Osteocyte (in vitro differentiated cells): ENCODE measurements around the gene RACK1. TPM values are rescaled to one million over a fixed set of nuclear protein-coding genes. Genes with fewer than 3 reads are reported as not detected.
A peak's percentile ranks its signal among the peaks of the same experiment; 100 is the strongest.

ENCODE experiments used
- DNase-seq: peaks from one replicate; pipeline ENCODE4 v3.0.0; 2021; ENCODE audit warnings: mixed read lengths; ENCODE audit not compliant: unreplicated experiment; ENCODE audit errors: extremely low spot score
- H3K27ac Mint-ChIP-seq: one replicate; pipeline ENCODE4 v1.8.0; 2021; ENCODE audit warnings: mild to moderate bottlenecking, mixed read lengths; ENCODE audit not compliant: unreplicated experiment
- H3K27me3 Mint-ChIP-seq: one replicate; pipeline ENCODE4 v1.8.0; 2021; ENCODE audit warnings: mixed read lengths; ENCODE audit not compliant: unreplicated experiment
- H3K36me3 Mint-ChIP-seq: one replicate; pipeline ENCODE4 v1.8.0; 2021; ENCODE audit warnings: mixed read lengths; ENCODE audit not compliant: unreplicated experiment
- H3K4me1 Mint-ChIP-seq: one replicate; pipeline ENCODE4 v1.8.0; 2021; ENCODE audit warnings: mixed read lengths; ENCODE audit not compliant: unreplicated experiment
- H3K4me3 Mint-ChIP-seq: one replicate; pipeline ENCODE4 v1.8.0; 2021; ENCODE audit warnings: mild to moderate bottlenecking, moderate library complexity, mixed read lengths; ENCODE audit not compliant: unreplicated experiment
- H3K9me3 Mint-ChIP-seq: one replicate; pipeline ENCODE4 v1.8.0; 2021; ENCODE audit warnings: mixed read lengths; ENCODE audit not compliant: unreplicated experiment
- CTCF ChIP-seq: fragments of 200-600 bp; sonication (generic); IDR thresholded peaks from 2 replicates; pipeline ENCODE4 v1.5.0; 2021; ENCODE audit warnings: antibody characterized with exemption, mild to moderate bottlenecking, moderate library complexity
- total RNA-seq: library from RNA; stranded (reverse); gene quantifications from 2 replicates; pipeline ENCODE4 v1.2.1, GENCODE V29; 2021

The RACK1 gene
- total RNA-seq, 1 donor from 2014 or later = 1,921 TPM

GRCh38 chr5:181207960-181208253, 35.8 kb downstream of the RACK1 start:
- Mint-ChIP-seq H3K36me3 (no peaks in the 10 kb centered on the region), H3K27me3 (no peaks in the 10 kb centered on the region), H3K4me3 (peak overlapping the region; percentile 87)

GRCh38 chr5:181207214-181207959, 36.3 kb downstream of the RACK1 start:
- Mint-ChIP-seq H3K36me3 (no peaks in the 10 kb centered on the region), H3K9me3 (no peaks in the 10 kb centered on the region), H3K27ac (peak overlapping the region; percentile 93), H3K27me3 (no peaks in the 10 kb centered on the region), H3K4me3 (peak overlapping the region; percentile 87), H3K4me1 (peaks cover 24% of the 10 kb centered on the region)
- peak; percentile 90 for DNase-seq
- TF ChIP-seq CTCF = no peak

More at GRCh38 chr5:181207960-181208253, 35.8 kb downstream of the RACK1 start:
- no peak for DNase-seq
- peaks cover 24% of the 10 kb centered on the region for H3K4me1 Mint-ChIP-seq
- H3K27ac Mint-ChIP-seq = peak overlapping the region; percentile 93
- H3K9me3 Mint-ChIP-seq = no peaks in the 10 kb centered on the region
- no peak for TF ChIP-seq CTCF

GRCh38 chr5:181205761-181206649, 37.7 kb downstream of the RACK1 start:
- Mint-ChIP-seq H3K27me3 (no peaks in the 10 kb centered on the region), H3K36me3 (no peaks in the 10 kb centered on the region), H3K9me3 (no peaks in the 10 kb centered on the region), H3K4me3 (peak overlapping the region; percentile 87), H3K27ac (peak overlapping the region; percentile 93), H3K4me1 (peaks cover 24% of the 10 kb centered on the region)
- TF ChIP-seq CTCF = no peak
- DNase-seq = no peak

- Mint-ChIP-seq H3K27me3 (no peaks in the 10 kb centered on the region), H3K4me1 (peaks cover 24% of the 10 kb centered on the region), H3K27ac (peak within 1 kb of the TSS; percentile 93), H3K36me3 (no peaks in the 10 kb centered on the region), H3K4me3 (peak within 1 kb of the TSS; percentile 87), H3K9me3 (no peaks in the 10 kb centered on the region)
- TF ChIP-seq CTCF = no peak
- DNase-seq = peak; percentile 86
Observed at GRCh38 chr5:181204826-181205760, 38.6 kb downstream of the RACK1 start, which contains the start of gene TRIM7. TRIM7 (minus strand) TSS chr5:181205196; CDS start chr5:181205110, 86 bp downstream.
